Measurements from ENCODE around the gene BEAN1.

The BEAN1 gene, protein sequence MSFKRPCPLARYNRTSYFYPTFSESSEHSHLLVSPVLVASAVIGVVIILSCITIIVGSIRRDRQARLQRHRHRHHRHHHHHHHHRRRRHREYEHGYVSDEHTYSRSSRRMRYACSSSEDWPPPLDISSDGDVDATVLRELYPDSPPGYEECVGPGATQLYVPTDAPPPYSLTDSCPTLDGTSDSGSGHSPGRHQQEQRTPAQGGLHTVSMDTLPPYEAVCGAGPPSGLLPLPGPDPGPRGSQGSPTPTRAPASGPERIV

DNA sequence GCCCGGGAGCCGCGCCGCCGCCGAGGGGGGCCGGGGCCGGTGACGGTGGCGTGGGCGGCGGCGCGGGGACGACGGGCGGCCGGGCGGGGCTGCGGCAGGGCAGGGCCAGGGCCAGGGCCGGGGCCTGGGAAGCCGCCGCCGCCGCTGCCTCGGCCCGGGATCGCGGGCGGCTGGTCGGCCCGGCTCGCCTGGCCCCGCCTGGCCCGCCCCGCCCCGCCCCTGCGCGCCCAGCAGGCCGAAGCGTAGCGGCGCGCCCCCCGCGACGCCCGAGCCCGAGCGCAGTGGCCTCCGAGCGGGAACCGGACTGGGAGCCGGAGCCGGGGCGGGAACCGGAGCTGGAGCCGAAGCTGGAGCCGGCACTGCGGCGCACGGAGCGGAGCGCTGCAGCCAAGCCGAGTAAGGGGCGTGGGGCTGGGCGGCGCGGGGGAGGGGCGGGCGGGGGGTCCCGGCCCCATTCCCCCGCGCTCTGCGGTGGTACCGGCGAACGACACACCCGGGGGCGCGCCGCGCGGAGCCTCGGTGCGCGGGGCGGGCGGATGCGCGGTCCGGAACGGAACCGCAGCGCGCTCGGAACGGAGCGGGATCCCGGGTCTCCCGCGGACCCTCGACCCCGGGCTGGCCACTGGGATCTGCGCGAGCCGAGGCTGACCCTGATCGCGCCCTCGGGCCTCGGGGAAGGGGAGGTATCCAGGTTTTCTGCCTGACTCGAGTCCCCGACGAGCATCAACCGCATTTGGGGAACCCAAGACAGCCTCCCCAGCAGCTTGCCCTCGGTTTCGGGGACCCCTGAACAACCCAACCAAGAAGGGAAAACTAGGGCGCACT is at the start of gene BEAN1:
TSS of gene BEAN1 (plus strand) at position 260 of the 825 bp plus-strand sequence. CDS start 10,382 bp downstream, outside the sequence.
- H3K36me3 Mint-ChIP-seq: peaks cover 0 to 1% of the 10 kb centered on the region in 2 donors
- no peak within 1 kb of the TSS for H3K27ac Mint-ChIP-seq
- DNase-seq: no peak
- H3K9me3 Mint-ChIP-seq: no peaks in the 10 kb centered on the region
- H3K4me1 Mint-ChIP-seq: peaks cover 2 to 6% of the 10 kb centered on the region in 2 donors
- ATAC-seq (replicated peaks): peak; percentile 21 to 40
- H3K27me3 Mint-ChIP-seq: peaks cover 63 to 83% of the 10 kb centered on the region in 2 donors
- H3K4me3 Mint-ChIP-seq: peak within 1 kb of the TSS; percentile 18 to 46

DNA sequence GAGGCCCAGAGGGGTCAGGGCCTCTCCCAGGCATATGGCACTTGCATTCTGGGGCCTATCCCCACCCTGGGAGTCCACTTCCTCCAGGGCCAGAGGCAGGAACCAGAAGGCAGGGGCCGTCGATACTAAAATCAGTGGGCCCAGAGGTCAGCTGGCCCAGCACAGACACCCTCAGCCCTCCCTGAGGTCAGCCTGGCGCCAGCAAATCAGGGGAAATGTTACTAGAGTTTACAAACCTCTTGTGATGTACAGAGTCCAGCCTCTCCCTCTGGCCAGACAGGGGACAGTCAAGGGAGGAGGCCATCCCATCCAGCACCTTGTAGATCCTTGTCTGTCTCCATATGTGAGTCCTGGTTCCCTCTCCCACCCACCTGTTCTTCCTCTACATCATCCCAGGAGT is 49.8 kb upstream of the BEAN1 start:
- Mint-ChIP-seq H3K36me3 (no peaks in the 10 kb centered on the region), H3K9me3 (peaks cover 9 to 11% of the 10 kb centered on the region in 2 donors), H3K27ac (no peak overlapping the region), H3K4me3 (no peak overlapping the region), H3K4me1 (no peaks in the 10 kb centered on the region), H3K27me3 (peaks cover 4 to 15% of the 10 kb centered on the region in 2 donors)
- DNase-seq: no peak
- ATAC-seq (replicated peaks): no peak

DNA sequence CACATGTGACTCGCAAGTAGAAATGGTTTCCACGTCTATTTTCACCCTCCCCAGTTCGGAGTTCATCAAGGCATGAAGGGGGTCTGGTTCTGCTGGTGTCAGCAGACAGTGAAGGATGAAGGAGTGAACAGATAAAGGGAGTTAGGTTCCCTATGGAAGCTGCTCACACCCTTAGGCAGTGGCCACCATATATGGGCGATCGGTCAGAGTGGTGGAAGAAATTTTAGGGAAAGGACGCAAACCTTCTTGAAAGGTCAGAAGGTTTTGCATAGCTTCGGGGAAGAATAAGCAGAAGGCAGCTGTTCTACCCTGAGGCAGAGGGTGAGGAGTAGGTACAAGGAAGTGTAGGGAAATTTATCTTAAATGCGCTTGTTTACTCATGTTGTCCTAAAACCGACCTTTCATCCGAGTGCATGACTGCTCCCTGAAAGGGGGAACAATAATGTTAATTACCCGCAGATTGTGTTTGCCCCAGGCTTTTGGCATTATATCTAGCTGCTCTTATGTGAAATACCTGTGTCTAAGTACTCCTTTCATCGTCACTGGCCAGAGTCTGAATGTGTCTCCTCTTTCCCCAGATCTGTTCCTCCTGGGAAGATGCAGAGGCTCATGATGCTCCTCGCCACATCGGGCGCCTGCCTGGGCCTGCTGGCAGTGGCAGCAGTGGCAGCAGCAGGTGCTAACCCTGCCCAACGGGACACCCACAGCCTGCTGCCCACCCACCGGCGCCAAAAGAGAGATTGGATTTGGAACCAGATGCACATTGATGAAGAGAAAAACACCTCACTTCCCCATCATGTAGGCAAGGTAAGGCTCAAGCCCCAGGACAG is 48.1 kb upstream of the BEAN1 start:
- DNase-seq (no peak), ATAC-seq (replicated peaks) (no peak)
- peaks cover 9 to 11% of the 10 kb centered on the region in 2 donors for H3K9me3 Mint-ChIP-seq
- no peaks in the 10 kb centered on the region for H3K4me1 Mint-ChIP-seq
- no peaks in the 10 kb centered on the region for H3K36me3 Mint-ChIP-seq
- H3K27me3 Mint-ChIP-seq: peaks cover 4 to 18% of the 10 kb centered on the region in 2 donors
- H3K27ac Mint-ChIP-seq: no peak overlapping the region
- no peak overlapping the region for H3K4me3 Mint-ChIP-seq

DNA sequence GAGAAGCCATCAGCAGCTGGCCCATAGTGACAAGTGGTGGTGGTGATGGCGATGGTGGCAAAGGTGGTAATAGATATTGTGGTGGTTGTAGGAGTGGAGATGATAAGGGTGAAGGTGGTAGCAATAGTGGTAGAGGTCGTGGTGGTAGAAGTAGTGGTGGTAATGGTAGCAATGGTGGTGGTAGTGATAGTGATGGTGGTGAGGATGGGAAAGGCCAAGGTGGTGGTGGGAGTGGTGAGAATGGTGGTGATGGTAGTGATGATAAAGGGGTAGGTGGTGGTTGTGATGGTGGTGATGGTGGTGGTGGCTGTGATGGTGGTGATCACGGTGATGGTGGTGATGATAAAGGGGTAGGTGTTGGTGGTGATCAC is 47.5 kb upstream of the BEAN1 start:
- DNase-seq (no peak), ATAC-seq (replicated peaks) (no peak)
- Mint-ChIP-seq H3K27ac (no peak overlapping the region), H3K36me3 (no peaks in the 10 kb centered on the region), H3K9me3 (peaks cover 9 to 11% of the 10 kb centered on the region in 2 donors), H3K4me1 (no peaks in the 10 kb centered on the region), H3K4me3 (no peak overlapping the region), H3K27me3 (peaks cover 4 to 17% of the 10 kb centered on the region in 2 donors)

DNA sequence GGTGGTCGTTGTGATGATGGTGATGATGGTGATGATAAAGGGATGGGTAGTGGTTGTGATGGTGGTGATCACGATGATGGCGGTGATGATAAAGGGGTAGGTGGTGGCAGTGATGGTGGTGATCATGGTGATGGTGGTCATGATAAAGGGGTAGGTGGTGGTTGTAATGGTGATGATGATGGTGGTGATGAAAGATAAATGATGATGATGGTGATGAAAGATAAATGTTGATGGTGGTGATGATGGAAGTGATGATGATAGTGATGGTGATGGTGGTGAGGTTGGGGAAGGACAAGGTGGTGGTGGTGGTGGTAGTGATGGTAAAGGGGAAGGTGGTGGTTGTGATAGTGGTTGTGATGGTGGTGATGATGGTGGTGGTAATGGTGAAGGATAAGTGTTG is 46.7 kb upstream of the BEAN1 start:
- H3K36me3 Mint-ChIP-seq: no peaks in the 10 kb centered on the region
- H3K4me1 Mint-ChIP-seq: no peaks in the 10 kb centered on the region
- peaks cover 9 to 11% of the 10 kb centered on the region in 2 donors for H3K9me3 Mint-ChIP-seq
- no peak overlapping the region for H3K27ac Mint-ChIP-seq
- ATAC-seq (replicated peaks): no peak
- no peak for DNase-seq
- no peak overlapping the region for H3K4me3 Mint-ChIP-seq
- peaks cover 4 to 17% of the 10 kb centered on the region in 2 donors for H3K27me3 Mint-ChIP-seq

DNA sequence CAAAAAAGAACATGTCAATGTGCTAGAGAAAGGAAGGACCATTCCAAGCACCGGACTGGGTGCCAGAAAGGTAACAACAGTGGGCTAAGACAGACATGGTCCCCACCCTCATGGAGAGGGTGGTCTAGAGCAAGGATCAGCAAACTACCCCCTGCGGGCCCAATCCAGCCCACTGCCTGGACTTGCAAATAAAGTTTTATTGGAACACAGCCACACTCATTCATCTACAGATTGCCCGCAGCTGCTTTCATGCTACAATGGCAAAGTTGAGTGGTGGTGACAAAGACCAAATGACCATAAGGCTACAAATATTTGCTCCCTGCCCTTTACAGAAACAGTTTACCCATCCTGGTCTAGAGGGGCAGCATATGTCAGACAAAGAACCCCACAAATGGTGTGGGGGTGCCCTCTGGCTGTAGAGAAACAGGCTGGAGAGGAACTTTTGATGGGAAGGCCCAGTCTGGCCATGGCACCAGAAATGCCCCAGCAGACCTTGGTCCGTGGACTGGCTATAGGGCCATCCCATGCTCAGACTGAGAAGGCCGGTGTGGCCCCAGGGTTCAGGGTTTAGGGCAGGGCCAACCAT is 45.4 kb upstream of the BEAN1 start:
- Mint-ChIP-seq H3K27me3 (peaks cover 8 to 18% of the 10 kb centered on the region in 2 donors), H3K4me1 (no peaks in the 10 kb centered on the region), H3K4me3 (no peak overlapping the region), H3K9me3 (peaks cover 9 to 11% of the 10 kb centered on the region in 2 donors), H3K27ac (no peak overlapping the region), H3K36me3 (no peaks in the 10 kb centered on the region)
- ATAC-seq (replicated peaks) (no peak), DNase-seq (no peak)

DNA sequence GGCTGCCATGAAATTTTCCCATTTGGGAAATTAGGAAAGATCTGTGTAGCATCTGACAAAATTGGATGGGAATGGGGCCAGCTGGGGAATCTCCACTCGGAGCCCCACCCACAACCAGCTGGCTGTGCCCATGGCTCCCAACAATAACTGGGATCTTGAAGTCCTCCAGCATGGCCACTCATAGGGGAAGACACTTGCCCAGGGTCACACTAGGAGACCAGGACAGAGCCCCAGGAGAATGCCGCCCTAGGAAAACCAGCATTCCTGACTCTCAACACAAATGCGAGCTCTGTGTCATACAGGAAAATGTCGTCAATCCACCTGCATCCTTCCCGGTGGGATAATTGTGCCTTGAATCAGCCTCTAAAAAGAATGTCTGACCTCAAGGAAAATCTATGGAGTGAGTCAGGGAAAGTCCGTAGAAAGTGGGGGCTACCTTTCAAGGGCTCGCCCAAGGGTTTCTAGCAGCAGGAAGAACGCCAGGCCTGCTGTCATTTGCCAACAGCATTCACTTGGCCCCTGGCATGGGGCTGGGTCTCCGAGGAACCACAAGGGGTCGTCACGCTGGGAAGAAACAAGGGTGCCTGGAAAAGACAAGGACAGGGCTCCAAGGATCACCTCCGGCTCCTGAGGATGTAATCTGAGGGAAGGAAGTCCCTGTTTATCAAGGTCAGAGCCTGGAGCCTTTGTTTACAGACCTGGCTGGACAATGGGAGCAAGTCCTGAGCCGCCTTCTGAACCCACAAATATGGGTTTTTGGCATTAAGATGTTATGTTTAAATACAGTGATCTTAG is 44.7 kb upstream of the BEAN1 start:
- Mint-ChIP-seq H3K4me3 (no peak overlapping the region), H3K27me3 (peaks cover 12 to 16% of the 10 kb centered on the region in 2 donors), H3K27ac (no peak overlapping the region), H3K9me3 (peaks cover 9 to 11% of the 10 kb centered on the region in 2 donors), H3K4me1 (no peaks in the 10 kb centered on the region), H3K36me3 (no peaks in the 10 kb centered on the region)
- no peak for DNase-seq
- ATAC-seq (replicated peaks): no peak

DNA sequence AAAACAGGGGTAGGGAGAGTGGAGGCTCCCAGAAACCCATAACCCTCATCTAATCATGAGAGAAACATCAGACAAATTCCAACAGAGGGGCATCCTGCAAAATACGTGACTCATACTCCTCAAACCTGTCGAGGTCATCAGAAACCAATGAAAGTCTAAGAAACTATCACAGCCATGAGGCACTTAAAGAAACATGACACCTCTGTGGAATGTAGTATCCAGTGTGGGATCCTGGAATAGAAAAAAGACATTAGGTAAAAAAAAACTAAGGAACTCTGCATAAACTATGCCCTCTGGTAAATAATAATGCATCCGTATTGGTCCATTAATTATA is 44.2 kb upstream of the BEAN1 start:
- no peak for ATAC-seq (replicated peaks)
- Mint-ChIP-seq H3K27ac (no peak overlapping the region), H3K4me1 (no peaks in the 10 kb centered on the region), H3K9me3 (peaks cover 9 to 11% of the 10 kb centered on the region in 2 donors), H3K36me3 (no peaks in the 10 kb centered on the region), H3K4me3 (no peak overlapping the region), H3K27me3 (peaks cover 15 to 22% of the 10 kb centered on the region in 2 donors)
- no peak for DNase-seq

DNA sequence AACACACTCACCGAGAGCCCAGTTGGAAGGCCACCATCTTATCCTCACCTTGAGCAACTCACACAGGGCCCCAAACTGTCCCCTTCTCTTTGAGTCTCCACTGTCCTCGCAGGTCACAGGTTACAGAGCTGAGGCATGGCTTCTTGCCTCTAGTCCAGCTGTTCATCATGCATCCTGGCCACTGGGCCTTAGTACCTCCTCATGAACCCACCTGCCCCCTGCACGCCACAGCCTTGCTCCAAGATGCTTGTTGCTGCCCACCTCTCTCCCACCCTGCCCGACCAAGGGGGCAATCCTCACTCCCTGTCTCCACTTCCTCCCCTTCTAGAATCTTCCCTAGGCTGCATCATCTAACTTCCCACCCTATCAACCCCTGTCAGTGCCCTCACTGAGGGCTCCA is 43.5 kb upstream of the BEAN1 start:
- no peak overlapping the region for H3K4me3 Mint-ChIP-seq
- H3K27ac Mint-ChIP-seq: no peak overlapping the region
- DNase-seq (no peak), ATAC-seq (replicated peaks) (no peak)
- H3K4me1 Mint-ChIP-seq: no peaks in the 10 kb centered on the region
- no peaks in the 10 kb centered on the region for H3K36me3 Mint-ChIP-seq
- peaks cover 9 to 11% of the 10 kb centered on the region in 2 donors for H3K9me3 Mint-ChIP-seq
- peaks cover 21 to 28% of the 10 kb centered on the region in 2 donors for H3K27me3 Mint-ChIP-seq

DNA sequence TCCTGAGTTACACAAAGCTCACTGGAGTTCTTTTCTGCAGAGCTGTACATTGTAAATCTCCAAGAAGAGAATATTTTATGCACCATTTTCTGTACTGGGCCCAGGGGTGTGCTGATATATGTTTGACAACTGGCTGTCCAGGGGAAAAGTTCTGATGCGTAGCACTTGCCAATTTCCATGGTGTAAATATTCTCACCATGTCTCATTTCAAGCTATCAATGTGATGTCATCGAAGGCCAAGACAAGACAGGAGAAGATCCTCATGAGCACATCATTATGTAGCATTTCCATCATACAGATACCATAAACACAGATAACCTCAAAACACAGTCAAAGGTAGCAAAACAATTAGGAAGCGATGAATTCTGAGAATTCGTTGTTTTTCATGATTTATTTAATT is 41.7 kb upstream of the BEAN1 start:
- Mint-ChIP-seq H3K27me3 (peaks cover 22 to 38% of the 10 kb centered on the region in 2 donors), H3K9me3 (peaks cover 3% of the 10 kb centered on the region in 2 donors), H3K36me3 (no peaks in the 10 kb centered on the region), H3K4me1 (no peaks in the 10 kb centered on the region), H3K27ac (no peak overlapping the region), H3K4me3 (no peak overlapping the region)
- ATAC-seq (replicated peaks) (no peak), DNase-seq (no peak)

DNA sequence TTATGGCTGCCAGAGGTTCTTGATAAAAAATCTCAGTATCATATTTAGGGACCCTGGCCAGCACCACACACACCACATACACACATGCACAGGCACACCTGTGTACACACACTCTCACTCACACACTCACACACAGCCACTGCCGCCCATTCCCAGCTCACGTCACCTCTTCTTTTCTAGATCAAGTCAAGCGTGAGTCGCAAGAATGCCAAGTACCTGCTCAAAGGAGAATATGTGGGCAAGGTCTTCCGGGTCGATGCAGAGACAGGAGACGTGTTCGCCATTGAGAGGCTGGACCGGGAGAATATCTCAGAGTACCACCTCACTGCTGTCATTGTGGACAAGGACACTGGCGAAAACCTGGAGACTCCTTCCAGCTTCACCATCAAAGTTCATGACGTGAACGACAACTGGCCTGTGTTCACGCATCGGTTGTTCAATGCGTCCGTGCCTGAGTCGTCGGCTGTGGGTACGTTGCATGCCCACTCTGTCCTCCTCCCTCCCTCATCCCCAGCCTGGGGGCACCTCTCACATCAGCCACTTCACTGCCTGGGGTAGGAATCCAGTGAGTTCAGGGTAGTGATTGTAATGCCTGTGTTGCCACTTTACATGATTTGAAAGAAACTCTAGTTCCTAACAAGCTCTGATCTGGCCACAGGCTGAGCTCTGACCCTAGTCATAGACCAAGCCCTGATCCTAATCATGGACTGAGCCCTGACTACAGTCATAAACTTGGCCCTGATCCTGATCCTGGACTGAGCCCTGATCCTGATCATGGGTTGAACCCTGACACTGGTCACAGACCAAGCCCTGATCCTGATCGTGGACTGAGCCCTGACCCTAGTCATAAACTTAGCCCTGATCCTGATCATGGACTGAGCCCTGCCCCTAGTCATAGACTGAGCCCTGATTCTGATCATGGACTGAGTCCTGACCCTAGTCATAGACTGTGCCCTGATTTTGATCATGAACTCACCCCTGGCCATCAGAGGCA is 40.2 kb upstream of the BEAN1 start:
- Mint-ChIP-seq H3K4me3 (no peak overlapping the region), H3K36me3 (no peaks in the 10 kb centered on the region), H3K4me1 (no peaks in the 10 kb centered on the region), H3K27ac (no peak overlapping the region), H3K9me3 (no peaks in the 10 kb centered on the region), H3K27me3 (peaks cover 22 to 41% of the 10 kb centered on the region in 2 donors)
- DNase-seq (no peak), ATAC-seq (replicated peaks) (no peak)

DNA sequence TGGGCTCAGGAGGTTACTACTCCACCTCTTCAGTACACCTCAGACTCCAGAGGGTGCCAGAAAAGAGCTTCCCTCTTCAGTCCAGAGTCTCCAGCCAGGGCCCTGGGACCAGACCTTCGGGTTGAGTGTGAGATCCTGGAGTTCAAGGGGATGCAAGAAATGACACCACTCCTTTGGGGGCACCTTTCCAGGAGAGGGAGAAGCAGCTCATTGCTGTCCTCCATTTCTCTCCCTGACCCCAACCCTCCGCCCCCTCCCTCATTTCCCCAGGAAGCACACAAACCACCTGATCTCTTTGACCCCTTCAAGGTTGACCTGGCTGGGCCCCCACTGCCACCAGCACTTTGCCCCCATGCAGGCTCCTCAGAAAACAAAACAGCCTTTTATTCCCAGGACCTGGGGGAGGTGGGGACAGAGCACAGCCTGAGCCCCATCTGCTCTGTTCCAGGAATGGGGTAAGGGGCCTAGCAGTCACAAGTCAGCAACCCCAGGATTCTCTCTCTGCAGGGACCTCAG is 39.2 kb upstream of the BEAN1 start:
- no peaks in the 10 kb centered on the region for H3K36me3 Mint-ChIP-seq
- DNase-seq: no peak
- ATAC-seq (replicated peaks): no peak
- no peaks in the 10 kb centered on the region for H3K9me3 Mint-ChIP-seq
- H3K4me3 Mint-ChIP-seq: no peak overlapping the region
- H3K4me1 Mint-ChIP-seq: no peaks in the 10 kb centered on the region
- H3K27me3 Mint-ChIP-seq: peaks cover 22 to 41% of the 10 kb centered on the region in 2 donors
- no peak overlapping the region for H3K27ac Mint-ChIP-seq

All from stimulated activated naive B cell treated with anti-CD40 and anti-IgM and Interleukin-4, amounts not matched to agents 10 μg/mL and 1 μg/mL and 100 μg/mL, for 72 hours (primary cell).